Omental fat pad (tissue), 4 donors: Measurements from ENCODE around the gene ASPHD1. TPM values are rescaled to one million over a fixed set of nuclear protein-coding genes. Genes with fewer than 3 reads are reported as not detected.
A peak's percentile ranks its signal among the peaks of the same experiment; 100 is the strongest.

Experiments used
- ATAC-seq: fragments of 150-250 bp; one replicate; pipeline ENCODE4 v1.9.1; 2016; ENCODE audit warnings: mild to moderate bottlenecking, moderate library complexity; ENCODE audit not compliant: low FRiP score
- DNase-seq: peaks from one replicate; pipeline ENCODE4 v3.0.0-alpha.2; 2019; ENCODE audit warnings: low spot score
- total RNA-seq, 4 donors: library from RNA; depleted of rRNA; stranded (reverse); fragments of >200 nt; gene quantifications; one replicate each; pipeline ENCODE4 v1.1.0, GENCODE V29; 2016
- TF ChIP-seq, protein P1 (sequence below), 3 donors: fragments of 450-650 bp; IDR thresholded peaks; one replicate each; pipeline ENCODE4 v1.5.1; 2016 to 2017; ENCODE audit warnings: antibody characterized with exemption in 3 of 3, mild to moderate bottlenecking in 3 of 3, moderate library complexity in 2 of 3

The ASPHD1 gene
- total RNA-seq, 4 donors from 2014 or later: 4.0 to 14.0 (median 10.6) TPM; not detected in 1

DNA sequence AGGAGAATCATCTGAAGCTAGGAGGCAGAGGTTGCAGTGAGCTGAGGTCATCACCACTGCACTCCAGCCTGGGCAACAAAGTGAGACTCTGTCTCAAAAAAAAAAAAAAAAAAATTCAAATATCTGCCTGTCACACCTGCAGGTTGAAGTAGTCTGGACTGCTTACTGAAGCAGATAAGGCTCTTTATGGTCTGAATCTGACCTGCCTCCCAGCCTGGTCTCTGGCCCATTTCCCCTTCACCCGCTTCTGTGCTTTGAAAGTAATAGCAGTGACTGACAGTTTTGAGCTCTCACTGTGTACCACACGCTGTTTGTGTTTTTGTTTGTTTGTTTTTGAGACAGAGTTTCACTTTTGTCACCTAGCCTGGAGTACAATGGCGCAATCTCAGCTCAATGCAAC, 6.7 kb upstream of the ASPHD1 start:
- TF ChIP-seq, protein P1, sequence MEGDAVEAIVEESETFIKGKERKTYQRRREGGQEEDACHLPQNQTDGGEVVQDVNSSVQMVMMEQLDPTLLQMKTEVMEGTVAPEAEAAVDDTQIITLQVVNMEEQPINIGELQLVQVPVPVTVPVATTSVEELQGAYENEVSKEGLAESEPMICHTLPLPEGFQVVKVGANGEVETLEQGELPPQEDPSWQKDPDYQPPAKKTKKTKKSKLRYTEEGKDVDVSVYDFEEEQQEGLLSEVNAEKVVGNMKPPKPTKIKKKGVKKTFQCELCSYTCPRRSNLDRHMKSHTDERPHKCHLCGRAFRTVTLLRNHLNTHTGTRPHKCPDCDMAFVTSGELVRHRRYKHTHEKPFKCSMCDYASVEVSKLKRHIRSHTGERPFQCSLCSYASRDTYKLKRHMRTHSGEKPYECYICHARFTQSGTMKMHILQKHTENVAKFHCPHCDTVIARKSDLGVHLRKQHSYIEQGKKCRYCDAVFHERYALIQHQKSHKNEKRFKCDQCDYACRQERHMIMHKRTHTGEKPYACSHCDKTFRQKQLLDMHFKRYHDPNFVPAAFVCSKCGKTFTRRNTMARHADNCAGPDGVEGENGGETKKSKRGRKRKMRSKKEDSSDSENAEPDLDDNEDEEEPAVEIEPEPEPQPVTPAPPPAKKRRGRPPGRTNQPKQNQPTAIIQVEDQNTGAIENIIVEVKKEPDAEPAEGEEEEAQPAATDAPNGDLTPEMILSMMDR (IDR thresholded peaks at IDR 0.05): no peak
- DNase-seq (no peak), ATAC-seq (no peak)

DNA sequence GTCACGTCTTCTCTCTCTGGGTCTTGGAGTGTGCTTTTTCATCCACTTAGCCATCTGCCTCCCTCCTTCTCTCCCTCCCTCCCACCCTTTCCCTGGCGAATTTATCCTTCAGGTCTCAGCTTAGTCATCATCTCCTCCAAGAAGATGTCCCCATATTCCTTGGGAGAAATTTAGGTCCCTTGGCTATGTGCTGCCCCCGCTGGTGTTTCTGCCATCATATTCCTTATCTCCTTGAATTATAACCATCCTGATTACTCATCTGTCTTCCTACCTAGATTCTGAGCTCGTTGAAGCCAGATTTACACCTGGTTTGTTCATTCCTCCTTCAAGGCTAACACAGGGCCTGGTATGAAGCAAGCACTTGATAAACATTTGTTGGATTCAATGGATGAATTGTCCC, 5.9 kb upstream of the ASPHD1 start:
- TF ChIP-seq, protein P1 (IDR thresholded peaks at IDR 0.05): no peak
- DNase-seq (no peak), ATAC-seq (no peak)

DNA sequence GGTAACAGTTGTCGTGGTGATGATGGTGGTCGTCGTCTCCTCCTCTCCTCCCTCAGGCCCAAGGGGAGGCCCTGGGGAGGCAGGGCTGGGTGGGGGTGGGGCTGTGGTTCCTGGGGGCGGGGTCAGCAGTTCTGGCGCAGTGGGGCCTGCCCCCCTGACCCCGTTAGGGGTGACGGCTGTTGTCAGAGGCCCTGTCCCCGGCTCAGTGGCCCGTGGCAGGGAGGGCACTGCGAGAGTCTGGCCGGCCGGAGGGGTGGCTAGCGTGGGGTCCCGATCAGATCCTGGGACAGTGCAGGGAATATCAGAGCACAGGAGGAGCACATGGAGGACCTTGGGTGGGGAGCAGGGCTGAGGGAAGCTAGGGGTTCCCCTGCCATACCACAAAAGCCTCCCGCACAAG, 3.4 kb upstream of the ASPHD1 start:
- ATAC-seq: no peak
- TF ChIP-seq, protein P1 (IDR thresholded peaks at IDR 0.05): no peak
- no peak for DNase-seq

DNA sequence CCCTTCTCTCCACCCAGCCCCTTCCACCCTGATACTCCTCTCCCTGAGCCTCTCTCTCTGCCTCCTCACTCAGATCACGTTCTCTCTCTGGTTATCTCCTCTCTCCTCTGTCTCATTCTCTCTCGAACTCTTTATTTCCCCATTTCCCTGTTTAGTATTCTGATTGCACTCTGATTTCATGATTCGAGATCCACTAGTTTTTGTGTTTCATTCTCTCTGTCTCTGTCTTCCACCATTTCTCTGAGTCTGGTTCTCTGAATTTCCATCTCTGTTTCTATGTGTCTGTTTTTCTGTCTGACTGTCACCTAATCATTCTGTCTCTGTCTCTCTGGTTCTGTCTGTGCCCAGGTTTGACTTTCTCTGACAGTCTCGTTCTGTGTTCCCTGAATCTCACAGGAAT, 3.0 kb upstream of the ASPHD1 start:
- TF ChIP-seq, protein P1 (IDR thresholded peaks at IDR 0.05): no peak
- no peak for ATAC-seq

DNA sequence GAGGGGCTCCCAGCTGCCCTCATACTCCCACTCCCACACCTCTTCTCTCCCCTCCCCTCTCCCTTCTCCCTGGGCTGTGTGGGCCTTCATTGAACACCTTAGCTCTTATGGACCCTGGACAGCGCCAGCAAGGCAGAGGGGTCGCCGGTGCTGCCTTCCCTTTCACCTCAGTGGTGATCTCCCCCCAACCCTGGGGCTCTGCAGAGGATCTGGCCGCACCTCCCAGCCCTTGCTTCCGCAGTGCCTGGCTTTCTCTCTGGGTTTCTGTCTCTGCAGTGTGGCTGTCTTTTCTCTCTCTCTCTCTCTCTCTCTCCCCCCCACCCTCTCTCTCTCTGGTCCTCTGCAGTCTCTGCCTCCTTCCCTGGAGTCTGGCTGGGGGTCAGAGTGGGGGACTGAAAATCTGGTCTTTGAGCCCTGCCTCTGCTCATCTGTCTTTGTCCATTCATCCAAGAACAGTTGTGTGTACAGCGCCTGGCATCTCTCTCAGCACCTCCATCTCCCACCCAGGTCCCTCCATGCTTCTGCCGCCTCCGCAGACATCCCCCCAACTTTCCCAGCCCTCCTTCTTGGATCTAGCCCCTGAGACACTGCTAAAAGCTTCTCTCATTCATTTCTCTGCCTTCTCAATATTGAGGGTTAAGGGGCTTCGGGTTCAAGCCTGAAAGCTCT, 2.0 kb upstream of the ASPHD1 start:
- no peak for ATAC-seq
- TF ChIP-seq, protein P1 (IDR thresholded peaks at IDR 0.05): no peak
- no peak for DNase-seq

More for the DNA sequence above, 3.0 kb upstream of the ASPHD1 start:
- no peak for DNase-seq

DNA sequence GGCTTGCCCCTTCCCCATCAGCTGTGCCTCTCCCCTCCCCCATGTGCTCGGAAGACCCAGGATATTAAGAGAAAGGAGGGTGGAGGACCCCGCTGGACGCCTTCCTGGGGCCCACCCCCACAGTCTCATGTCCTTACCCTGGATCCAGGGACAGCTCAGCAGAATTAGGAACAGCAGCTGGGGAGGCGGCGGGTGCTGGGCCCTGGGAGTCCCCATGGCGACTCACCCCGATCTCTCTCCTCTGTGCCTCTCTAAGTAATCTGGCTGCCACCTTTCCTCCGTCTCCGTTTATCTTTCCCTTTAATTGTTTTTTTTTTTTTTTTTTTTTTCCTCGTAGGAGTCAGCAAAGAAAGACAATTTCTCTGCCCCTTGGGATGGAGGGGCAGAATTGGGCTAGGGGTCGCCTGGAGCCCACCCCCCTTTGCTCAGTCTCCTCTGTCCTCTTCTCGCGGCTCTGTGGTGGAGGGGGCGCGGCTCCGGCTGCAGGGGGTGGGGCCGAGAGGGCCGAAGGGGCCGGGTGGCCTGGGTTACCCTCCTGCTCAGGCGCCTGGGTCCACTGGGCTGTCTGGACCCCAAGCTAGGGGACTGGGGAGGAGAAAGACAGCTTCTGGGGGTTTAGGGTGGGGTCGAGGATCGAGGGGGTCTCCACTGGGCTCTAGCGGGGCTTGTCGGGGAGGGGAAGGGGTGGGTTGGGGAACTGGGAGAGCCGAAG, 1.3 kb upstream of the ASPHD1 start:
- TF ChIP-seq, protein P1 (IDR thresholded peaks at IDR 0.05): no peak
- peak; percentile 42 for ATAC-seq
- no peak for DNase-seq
